ENCODE data around the gene ZNF367.
"Not testable (repeated sequence)": the region's sequence is repeated elsewhere in the genome, so short reads cannot be mapped to it uniquely, and the experiment has no call there.

The ZNF367 gene

GRCh38 chr9:96399325-96399633 lies 18.9 kb downstream of the ZNF367 start:
- DNase-seq (ENCODE audit: low read depth): no peak

GRCh38 chr9:96398582-96399324 lies 19.4 kb downstream of the ZNF367 start:
- DNase-seq (ENCODE audit: low read depth): no peak

GRCh38 chr9:96395964-96396363 lies 22.2 kb downstream of the ZNF367 start:
- DNase-seq (ENCODE audit: low read depth): no peak

- DNase-seq (ENCODE audit: low read depth): no peak
Observed at GRCh38 chr9:96394832-96395496, 23.2 kb downstream of the ZNF367 start.

- DNase-seq (ENCODE audit: low read depth): no peak
Observed at GRCh38 chr9:96392263-96392662, 25.9 kb downstream of the ZNF367 start.

- no peak for DNase-seq (ENCODE audit: low read depth)
Observed at GRCh38 chr9:96391021-96391765, 27.0 kb downstream of the ZNF367 start.

- DNase-seq (ENCODE audit: low read depth): no peak
Observed at GRCh38 chr9:96388144-96388543, 30.0 kb downstream of the ZNF367 start.

- DNase-seq (ENCODE audit: low read depth): no peak
Observed at GRCh38 chr9:96386157-96386556, 32.0 kb downstream of the ZNF367 start.

- DNase-seq (ENCODE audit: low read depth): peak; percentile 18
Observed at GRCh38 chr9:96383165-96383942, 34.8 kb downstream of the ZNF367 start, which contains the start of gene SLC35D2. SLC35D2 (minus strand) TSS chr9:96383711; CDS start chr9:96383634, 77 bp downstream.

GRCh38 chr9:96382839-96383164 lies 35.4 kb downstream of the ZNF367 start:
- DNase-seq (ENCODE audit: low read depth): no peak

GRCh38 chr9:96382175-96382574 lies 36.0 kb downstream of the ZNF367 start:
- DNase-seq (ENCODE audit: low read depth): no peak

- DNase-seq (ENCODE audit: low read depth): no peak
Observed at GRCh38 chr9:96381696-96382095, 36.5 kb downstream of the ZNF367 start.

- DNase-seq (ENCODE audit: low read depth): no peak
Observed at GRCh38 chr9:96381125-96381524, 37.0 kb downstream of the ZNF367 start.

GRCh38 chr9:96379461-96379860 lies 38.7 kb downstream of the ZNF367 start:
- DNase-seq (ENCODE audit: low read depth): no peak

GRCh38 chr9:96378187-96378586 lies 40.0 kb downstream of the ZNF367 start:
- DNase-seq (ENCODE audit: low read depth): no peak

- DNase-seq (ENCODE audit: low read depth): no peak
Observed at GRCh38 chr9:96376891-96377874, 41.0 kb downstream of the ZNF367 start.

- not testable (repeated sequence) for DNase-seq (ENCODE audit: low read depth)
Observed at GRCh38 chr9:96375507-96375906, 42.7 kb downstream of the ZNF367 start.

- no peak for DNase-seq (ENCODE audit: low read depth)
Observed at GRCh38 chr9:96367943-96368342, 50.2 kb downstream of the ZNF367 start.

- DNase-seq (ENCODE audit: low read depth): no peak
Observed at GRCh38 chr9:96363175-96363967, 54.8 kb downstream of the ZNF367 start.

GRCh38 chr9:96362119-96362518 lies 56.1 kb downstream of the ZNF367 start:
- DNase-seq (ENCODE audit: low read depth): not testable (repeated sequence)

Measured in fibroblast of the conjunctiva (primary cell).